ENCODE results near the gene SMYD4.
"Not testable (repeated sequence)": the region's sequence is repeated elsewhere in the genome, so short reads cannot be mapped to it uniquely, and the experiment has no call there.

SMYD4 gene

GRCh38 chr17:1753767-1754429, 75.8 kb downstream of the SMYD4 start:
- no peak for DNase-seq

- no peak for DNase-seq
Measured at GRCh38 chr17:1752425-1753262, 77.1 kb downstream of the SMYD4 start.

GRCh38 chr17:1750628-1751027, 79.1 kb downstream of the SMYD4 start:
- no peak for DNase-seq

DNA sequence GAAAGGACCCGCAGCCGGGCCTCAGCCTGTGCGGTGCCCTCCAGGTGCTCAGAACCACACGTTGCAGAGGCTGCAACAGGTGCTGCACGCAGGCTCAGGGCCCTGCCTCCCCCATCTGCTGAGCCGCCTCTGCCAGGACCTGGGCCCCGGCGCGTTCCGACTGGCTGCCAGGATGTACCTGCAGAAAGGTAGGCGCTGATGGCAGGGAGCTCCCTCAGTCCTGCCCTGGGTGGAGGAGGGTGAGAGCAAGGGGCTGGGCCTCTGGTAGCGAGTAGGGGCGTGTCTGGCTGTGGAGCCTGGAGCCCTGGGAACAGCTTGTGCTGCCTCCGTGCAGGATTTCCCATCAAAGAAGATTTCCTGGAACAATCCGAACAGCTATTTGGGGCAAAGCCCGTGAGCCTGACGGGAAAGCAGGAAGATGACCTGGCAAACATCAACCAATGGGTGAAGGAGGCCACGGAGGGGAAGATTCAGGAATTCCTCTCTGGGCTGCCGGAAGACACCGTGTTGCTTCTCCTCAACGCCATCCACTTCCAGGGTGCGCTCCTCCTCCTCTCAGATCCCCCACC, 82.6 kb downstream of the SMYD4 start:
- no peak for DNase-seq

GRCh38 chr17:1745513-1746020, 84.1 kb downstream of the SMYD4 start:
- no peak for DNase-seq

GRCh38 chr17:1744551-1745512, 84.9 kb downstream of the SMYD4 start:
- no peak for DNase-seq

GRCh38 chr17:1743088-1743439, 86.6 kb downstream of the SMYD4 start:
- no peak for DNase-seq

DNA sequence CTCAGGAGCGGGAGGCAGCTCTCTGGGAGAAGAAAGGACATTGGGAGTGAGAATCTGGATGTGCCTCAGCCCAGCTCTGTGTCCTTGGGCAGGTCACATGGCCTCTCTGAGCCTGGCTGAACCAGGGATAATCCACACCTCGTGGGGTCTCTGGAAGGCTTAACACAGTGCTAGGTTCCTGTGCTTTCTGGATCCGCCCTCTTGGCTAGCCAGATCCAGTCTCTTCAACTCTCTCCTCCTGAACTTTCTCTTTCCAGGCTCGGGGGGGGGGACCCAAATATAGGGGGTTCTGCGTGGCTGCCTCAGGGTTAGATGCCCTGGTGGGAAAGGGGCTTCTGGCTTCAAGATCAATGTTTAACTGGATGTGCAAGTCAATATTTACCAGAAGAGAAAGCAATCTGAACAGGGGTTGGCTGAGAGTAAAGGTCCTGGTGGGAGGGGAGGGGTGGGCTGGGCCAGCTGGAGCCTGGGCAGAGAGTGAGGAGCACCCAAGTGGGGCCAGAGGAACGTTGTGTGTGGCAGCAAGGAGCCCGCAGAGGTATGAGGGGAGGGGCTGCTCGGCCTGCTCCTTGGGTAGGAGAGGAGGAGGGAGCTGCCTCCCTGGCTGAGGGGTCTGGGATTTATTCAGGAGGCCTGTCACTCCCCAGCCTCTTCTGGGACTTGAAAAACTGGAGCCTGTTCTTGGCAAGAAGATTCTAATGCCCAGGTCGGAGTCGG, 87.2 kb downstream of the SMYD4 start, which contains the start of gene SERPINF2:
TSS of gene SERPINF2 (plus strand) at position 501 of the 717 bp plus-strand sequence. CDS start 2,125 bp downstream, outside the sequence.
- no peak for DNase-seq

DNA sequence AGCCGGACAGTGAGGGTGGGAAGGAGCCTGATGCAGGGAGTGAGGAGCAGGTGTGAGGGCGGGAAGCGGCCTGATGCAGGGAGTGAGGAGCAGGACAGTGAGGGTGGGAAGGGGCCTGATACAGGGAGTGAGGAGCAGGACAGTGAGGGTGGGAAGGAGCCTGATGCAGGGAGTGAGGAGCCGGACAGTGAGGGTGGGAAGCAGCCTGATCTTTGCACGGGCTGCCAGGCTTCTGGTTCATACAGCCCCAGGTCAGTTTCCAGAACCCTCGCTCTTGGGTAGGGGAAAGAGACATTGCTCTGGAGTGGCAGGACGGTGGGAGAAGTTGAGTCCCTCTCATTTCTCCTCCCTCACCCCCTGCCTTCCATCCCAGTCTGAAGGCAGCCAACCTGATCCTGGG, 87.8 kb downstream of the SMYD4 start:
- not testable (repeated sequence) for DNase-seq

DNA sequence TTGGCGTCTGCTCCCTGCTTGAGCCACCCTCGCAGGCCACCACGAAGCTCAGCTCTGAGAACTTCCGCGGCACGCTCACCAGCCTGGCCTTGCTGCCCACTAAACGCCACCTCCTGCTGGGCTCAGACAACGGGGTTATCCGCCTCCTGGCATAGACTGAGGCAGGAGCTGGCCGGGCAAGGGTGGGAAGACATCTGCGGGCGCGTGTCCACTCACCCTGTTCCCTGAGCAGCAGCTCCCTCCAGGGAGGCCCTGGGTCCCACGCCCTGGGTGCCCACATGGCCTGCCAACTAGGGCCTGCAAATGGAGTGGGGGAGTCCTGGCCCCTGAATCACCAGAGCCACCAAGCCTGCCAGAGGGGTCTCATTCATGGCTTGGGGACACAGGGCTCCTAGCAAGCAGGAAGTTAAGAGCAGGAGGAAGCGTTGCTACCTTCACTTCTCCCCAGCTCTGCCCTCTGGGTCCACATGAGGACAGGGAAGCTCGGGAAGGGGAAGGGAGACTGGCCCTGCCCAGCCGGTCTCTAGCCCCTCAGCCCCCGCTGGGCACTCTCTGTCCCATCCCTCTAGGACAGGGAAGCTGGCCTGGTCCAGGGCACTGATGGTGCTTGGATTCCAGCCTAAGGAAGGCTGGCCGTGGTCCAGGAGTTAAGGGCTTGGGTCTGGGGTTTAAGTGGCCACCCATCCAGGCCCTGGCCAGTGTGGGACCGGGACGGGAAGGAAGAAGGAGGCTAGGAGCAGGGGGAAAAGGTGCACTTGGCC, 92.0 kb downstream of the SMYD4 start:
- DNase-seq, result no peak

DNA sequence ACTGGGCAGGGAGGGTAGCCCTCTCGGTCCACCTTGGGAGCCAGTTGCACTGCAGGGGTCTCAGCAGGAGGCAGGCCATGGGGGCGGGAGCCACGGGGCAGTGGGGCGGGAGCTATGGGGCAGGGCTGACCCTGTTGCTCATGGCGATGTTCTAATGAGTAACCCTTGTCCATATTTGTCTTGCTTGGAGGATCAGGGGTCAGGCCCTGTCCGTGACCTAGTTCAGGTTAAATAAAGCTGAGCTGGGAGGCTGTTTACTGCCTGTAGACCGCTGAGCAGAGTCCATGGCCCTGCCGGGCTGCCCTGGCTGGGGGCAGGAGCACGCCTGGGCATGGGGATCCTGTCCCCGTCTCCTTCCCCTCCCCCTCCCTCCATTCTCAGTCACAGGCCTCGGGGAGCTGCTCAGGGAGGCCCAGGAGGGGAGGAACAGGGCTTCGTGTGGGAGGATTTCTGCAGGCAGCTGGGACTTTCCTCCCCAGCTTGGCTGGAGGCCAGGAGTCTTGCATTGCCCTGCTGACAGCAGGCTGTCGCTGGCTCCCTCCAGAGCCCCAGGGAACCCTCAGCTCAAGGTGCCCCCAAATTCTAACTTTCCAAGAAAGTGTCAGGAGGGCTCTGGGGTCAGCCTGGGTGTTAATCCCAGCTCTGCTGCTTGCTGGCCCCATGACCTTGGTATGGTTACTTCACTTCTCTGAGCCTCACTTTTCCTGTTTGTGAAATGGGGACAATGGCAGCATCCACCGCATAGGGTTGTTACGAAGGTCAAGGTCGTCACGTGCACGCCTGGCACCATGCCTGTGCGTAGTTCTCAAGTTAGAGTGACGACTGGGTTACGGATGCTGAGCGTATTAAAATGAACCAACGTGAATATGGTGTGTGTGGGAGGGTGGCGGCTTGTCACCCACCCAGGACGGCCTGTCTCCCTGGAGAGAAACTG, 93.1 kb downstream of the SMYD4 start:
- DNase-seq, result peak; percentile 46

DNA sequence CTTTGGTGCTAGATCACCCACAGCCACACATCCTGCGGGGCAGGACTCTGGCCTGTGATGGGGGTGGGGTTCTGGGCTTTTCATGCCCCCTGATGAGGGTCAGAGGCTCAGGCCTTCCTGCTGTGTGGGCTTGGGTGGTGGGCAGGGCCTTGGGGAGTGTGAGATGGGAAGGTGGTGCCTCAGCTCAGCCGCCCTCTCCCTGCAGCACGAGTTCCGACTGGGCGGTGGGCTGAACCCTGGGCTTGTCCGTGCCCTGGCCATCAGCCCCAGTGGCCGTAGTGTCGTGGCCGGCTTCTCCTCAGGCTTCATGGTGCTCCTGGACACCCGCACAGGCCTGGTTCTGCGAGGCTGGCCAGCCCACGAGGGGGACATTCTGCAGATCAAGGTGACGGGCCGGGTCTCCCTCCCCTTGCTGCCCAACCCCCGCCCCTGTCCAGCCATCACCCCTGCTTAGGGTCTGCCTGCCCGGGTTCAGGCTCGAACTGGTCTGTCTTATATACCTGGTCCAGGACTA, 93.8 kb downstream of the SMYD4 start:
- DNase-seq, result no peak

- DNase-seq, result no peak
Measured at GRCh38 chr17:1735418-1735817, 94.3 kb downstream of the SMYD4 start.

GRCh38 chr17:1733759-1734158, 95.9 kb downstream of the SMYD4 start:
- DNase-seq, result no peak

- no peak for DNase-seq
Measured at GRCh38 chr17:1732833-1733321, 96.8 kb downstream of the SMYD4 start.

GRCh38 chr17:1732241-1732832, 97.4 kb downstream of the SMYD4 start:
- no peak for DNase-seq

DNA sequence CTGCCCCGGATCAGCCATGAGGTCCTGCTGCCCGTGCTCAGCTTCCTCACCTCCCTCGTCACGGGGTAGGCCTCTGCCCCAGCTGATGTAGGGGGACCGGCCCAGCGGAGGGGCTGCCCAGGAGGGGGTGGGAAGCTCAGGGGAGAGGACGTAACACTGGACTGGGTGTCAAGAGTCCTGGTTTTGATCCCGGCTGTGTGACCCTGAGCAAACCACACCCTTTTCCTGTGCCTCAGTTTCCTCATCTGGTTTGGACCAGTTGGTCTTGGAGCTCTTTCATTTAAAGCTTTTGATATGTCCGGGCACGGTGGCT, 98.6 kb downstream of the SMYD4 start:
- no peak for DNase-seq

DNA sequence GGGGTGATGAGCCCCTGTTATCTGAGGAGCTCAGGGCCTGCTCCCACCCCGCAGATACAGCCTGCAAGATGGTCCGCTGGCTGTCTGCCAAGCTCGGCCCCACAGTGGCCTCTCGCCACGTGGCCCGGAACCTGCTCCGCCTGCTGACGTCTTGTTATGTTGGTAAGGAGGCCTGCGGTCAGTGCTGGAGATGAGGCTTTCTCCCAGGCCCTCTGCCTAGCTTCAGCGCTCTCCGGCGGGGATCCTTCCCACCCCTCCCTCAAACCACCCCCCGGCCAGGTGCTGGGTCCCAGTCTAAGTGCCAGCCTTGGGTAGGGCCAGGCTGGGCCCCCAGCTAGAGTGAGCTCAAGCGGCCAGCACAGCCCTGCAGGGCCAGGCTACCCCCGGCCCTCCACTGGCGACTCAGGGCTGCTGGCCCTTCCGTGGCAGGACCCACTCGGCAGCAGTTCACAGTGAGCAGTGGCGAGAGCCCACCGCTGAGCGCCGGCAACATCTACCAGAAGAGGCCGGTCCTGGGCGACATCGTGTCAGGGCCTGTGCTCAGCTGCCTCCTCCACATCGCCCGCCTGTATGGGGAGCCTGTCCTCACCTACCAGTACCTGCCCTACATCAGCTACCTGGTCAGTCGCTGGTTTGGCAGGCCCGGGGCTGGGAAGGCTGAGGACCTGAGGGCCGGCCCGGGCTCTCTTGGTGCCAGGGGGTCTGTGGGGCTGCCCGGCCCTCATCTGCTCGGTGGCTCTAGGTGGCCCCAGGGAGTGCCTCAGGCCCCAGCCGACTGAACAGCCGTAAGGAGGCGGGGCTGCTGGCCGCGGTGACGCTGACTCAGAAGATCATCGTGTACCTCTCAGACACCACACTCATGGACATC, 99.1 kb downstream of the SMYD4 start:
- DNase-seq, result peak; percentile 82

Data from HCEC 1CT (cell line).